HPDE6-E6E7 (cell line): ENCODE measurements around the gene ARL6IP4.
"Not testable (repeated sequence)": the region's sequence is repeated elsewhere in the genome, so short reads cannot be mapped to it uniquely, and the experiment has no call there.

ENCODE experiments used
- DNase-seq: peaks from one replicate; pipeline ENCODE4 v3.0.0; 2011; ENCODE audit warnings: missing footprints; ENCODE audit errors: extremely low spot score

ARL6IP4 gene

DNA sequence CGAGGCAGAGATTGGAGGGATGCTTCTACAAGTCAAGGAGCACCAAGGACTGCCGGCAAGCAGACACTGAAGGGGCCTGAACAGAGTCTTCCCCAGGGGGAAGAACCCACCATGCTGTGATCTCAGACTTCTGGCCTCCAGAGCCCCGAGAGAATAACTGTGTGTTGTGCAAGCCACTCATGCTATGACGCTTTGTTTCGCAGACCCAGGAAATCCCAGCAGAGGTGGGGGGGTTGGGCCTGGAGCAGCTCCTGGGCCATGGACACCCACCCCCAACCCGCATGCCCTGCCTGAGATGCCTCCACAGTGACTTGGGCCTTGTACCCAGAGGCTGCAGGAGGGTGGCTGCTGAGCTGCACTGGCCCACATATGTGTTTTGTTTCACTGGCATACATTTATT, 31.2 kb downstream of the ARL6IP4 start:
- no peak for DNase-seq

DNA sequence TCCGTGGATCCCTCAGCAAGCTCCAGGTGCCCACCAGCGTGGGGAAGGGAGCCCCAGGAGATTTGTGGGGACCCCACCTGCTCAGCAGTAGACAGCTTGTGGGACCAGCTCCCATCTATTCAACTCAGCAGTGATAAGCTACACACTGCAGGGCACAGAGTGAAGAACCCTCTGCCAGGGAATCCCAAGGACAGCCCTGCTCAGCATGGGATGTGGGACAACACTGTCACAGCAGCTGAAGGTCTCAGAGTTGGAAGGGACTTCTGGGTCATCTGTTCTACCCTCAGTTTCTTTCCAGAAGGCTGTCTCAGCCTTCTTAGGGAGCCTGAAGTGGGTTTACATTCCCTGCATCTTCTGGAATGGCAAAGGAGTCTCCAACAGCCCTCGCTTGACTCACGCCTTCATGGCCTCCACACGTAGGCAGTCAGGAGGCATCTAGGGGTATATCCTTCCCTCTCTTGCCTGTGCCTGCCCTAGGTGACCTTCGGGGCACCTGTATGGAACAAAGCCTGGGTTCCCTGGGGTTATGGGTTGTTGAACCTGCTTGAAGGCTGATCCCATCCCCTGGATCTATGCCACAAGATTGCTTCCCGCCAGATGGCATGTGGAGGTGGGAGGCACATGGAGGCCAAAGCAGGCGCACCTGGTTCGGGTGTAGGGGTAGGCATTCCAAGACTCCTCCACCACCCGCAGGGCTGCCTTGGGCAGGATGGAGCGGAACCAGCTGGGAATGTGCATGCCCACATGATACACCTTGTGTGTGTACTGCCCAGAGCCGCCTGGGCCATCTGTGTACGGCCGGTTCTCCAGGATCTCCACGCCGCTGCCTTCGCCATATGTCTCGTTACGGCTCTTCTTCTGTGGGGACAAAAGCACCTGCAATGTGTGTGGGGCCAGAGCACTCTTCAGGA, 33.0 kb downstream of the ARL6IP4 start:
- DNase-seq = no peak

DNA sequence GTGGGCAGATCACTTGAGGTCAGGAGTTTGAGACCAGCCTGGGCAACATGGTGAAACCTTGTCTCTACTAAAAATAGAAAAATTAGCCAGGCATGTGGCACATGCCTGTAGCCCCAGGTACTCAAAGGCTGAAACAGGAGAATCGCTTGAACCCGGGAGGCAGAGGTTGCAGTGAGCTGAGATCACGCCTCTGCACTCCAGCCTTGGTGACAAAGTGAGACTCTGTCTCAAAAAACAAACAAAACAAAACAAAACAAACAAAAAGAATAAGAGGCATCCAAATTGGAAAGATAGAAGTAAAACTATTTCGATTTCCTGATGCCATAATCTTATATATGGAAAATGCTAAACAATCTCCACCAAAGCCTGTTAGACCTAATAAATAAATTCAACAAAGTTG, 34.0 kb downstream of the ARL6IP4 start:
- DNase-seq = not testable (repeated sequence)

DNA sequence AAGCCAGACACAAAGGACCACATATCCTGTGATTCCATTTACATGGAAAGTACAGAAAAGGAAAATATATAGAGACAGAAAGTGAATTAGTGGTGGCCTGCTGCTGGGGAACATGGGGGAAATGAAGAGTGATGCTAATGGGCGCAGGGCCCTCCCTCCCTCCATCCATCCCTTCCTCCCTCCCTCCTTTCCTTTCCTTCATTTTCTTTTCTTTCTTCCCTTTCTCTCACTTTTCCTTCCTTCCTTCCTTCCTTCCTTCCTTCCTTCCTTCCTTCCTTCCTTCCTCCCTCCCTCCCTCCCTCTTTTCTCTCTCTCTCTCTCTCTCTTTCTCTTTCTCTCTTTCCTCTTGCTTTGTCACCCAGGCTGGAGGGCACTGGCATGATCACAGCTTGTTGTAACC, 37.3 kb downstream of the ARL6IP4 start:
- no peak for DNase-seq

DNA sequence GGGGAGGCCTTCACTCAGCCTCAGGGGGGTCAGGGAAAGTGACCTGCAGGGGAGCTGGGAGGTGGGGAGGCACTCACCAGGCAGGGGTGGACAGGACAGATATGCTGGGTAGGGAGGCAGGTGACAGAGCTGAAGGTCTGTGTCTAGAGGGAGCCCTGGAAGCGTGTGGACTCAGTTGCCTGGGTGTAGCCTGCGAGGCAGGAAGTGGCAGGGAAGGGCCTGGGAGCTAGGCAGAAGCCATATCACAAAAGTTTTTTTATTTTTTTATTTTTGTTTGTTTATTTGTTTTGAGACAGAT, 39.3 kb downstream of the ARL6IP4 start:
- DNase-seq = no peak

DNA sequence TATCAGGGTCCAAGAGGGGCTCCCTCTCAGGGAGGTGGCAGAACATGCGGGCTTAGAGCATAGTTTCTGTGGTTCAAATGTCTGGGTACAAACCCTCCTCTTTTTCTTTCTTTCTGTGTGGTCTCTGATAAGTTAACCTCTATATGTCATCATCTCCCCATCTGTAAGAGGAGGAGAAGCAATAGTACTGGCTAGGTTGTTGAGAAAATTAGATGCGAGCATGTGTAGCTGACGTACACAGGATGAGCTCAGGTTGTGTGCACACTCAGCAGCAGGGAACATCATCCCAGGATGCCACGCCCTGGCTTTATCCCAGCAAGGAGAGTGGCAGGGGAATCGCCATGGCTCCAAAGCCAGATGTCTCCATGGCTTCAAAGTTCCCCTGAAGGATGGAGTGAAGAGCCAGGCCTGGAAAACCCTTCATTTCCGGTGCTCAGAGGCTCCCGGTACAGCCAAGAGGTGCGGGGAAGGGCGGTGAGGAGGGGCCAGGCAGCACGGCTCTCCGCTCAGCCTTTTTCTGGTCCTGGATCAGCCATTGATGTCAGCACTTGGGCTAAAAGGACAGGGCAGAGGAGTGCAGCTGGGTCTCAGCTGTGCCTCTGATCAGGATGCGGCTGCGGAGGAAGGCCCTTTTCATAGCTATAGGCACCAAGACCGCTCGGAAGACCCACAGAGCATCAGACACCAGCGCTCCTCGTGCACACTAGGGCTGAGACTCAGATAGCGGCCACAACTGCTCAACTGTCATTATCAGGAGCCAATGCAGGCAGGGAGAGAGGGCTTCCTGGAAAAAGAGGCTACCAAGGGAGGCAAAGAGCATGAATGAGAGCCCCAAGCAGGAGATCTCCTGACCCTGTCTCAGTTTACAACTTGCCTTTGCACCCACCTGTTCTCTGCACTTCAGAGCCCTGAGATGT, 41.5 kb downstream of the ARL6IP4 start:
- no peak for DNase-seq

DNA sequence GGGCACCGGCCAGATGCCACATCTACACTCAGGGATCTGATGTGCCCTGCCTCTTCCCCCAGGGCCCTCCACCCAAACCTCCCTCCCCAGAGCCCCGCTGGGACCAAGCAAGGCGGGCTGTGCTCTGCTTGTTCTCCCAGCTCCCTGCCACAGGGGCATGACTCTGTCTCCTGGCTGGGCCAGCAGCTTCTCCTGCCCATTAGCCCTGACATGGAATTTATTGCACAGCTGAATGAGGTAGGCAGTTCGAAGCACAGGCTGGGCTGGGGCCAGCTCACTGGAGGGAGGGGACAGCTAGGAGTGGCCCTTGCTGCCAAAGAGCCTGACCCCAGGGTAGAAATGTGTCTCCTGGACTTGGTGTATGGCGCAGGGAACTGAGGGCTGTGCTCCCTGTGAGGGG, 42.4 kb downstream of the ARL6IP4 start:
- no peak for DNase-seq

DNA sequence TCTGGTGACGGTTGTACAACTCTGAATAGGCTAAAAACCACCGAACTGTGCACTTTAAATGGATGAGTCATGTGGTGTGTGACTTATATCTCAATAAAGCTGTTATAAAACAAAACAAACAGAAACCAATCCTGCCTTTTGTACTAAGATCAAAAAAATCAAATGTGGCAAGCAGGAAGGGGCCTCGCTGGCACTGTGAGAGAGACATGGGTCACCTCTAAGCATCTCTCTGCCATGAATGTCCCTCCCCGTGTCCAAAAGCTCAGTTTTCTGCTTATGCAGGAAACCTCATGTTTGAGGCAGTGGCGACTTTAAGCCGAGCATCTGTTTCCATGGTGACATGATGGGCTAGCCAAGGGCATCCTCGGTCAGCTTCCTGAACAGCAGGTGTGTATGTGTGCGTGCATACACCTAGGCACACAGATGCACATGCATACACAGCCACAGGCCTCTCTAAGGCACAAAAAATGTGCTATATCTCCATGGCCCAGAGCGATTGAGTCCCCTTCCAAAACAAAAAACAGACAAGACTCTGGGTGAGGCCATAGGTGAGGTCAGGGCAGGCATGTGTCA, 44.4 kb downstream of the ARL6IP4 start:
- DNase-seq = no peak

DNA sequence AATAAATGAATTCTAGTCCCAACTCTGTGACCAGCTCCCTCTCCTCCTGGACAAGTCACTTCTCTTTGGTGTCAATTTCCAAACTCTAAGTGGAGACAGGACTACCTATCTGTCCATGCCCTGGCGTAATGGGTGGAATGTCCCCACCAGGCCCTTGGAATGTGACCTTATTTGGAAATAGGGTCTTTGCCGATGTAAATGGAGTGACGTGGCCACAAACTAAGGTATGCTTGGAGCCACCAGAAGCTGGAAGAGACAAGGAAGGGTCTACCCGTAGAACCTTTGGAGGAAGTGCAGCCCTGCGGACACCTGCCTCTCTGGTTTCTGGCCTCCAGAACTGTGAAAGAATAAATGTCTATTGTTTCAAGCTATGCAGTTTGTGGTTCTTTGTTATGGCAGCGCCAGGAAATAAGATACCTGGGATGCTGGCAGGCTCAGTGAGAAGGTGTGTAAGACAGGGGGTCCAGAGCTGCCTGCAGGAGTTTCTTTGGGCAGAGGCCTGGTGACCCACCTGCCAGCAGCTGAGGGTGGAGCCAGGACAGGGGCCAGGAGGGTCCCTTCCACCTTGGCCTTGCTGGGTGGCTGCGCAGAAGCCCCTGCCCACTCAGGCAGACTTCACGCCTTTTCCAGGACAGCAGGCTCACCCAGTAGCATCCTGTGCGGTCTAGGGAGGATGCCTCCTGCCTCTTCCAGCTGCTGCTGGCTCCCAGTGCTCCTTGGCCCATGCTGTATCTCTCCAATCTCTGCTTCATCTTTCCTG, 45.8 kb downstream of the ARL6IP4 start:
- DNase-seq = no peak

DNA sequence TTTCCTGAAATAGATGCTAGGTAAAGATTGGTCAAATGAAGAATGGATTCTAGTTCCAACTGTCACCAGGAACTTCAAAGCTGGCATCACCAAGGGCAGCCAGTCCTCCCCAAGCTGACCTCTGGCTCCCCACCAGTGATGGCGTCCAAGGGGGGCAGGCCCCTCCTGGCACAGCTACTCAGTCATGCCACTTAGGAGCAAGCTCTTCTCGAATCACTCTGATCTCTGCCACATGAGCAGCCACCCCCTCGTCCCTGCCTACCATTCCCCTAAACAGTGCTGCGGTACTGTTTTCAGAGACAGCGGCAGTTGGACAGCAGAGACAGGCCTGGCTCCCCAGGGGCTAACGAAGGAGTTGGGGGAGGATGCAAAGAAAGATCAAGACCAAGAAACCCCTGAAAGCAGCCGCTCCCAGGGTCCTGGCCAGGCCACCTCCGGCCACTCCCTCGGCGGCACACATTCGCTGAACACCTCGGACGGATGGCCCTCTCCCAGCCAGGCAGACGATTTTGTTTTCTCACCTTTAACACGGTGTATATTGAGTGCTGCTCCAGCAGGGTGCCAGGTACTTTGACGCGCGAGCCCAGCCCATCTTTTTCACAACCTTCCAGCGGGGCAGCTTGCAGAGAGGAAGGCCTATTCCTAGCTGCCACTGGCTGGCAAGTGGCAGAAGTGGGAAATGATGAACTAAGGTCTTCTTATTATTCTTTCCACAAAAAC, 47.4 kb downstream of the ARL6IP4 start:
- no peak for DNase-seq

DNA sequence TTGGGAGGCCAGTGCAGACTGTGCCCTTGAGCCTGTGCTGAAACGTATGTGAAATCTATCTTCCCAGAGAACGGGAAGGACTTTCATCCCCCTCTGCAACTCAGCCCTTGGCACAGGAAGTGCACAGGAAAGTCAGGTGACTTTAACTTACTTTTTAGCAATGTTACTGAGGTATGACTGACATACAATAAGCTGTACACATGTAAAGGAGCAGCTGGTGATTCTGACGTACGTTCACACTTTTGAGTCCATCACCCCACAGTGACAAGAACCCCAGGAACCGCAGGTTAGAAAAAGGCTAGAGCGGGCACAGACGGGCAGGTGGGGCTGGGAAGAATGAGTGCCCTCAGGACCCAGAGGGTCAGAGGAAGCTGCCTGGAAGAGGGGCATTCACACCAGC, 48.0 kb downstream of the ARL6IP4 start:
- DNase-seq = no peak

DNA sequence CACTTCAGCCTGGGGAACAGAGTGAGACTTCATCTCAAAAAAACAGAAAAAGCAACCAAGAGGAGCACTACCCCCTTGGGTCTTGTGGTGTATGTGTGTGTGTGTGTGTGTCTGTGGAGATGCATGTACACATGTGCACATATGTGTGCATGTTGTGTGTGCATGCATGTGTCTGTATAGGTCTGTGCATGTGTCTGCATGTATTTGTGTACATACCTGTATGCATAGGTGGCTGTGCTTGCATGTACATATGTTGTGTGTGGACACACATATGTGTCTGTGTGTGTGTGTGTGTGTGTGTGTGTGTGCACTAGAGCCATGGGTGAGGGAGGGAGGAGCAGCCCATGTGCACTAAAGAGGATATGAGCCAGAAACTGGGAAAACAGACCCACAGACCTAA, 49.1 kb downstream of the ARL6IP4 start:
- no peak for DNase-seq

DNA sequence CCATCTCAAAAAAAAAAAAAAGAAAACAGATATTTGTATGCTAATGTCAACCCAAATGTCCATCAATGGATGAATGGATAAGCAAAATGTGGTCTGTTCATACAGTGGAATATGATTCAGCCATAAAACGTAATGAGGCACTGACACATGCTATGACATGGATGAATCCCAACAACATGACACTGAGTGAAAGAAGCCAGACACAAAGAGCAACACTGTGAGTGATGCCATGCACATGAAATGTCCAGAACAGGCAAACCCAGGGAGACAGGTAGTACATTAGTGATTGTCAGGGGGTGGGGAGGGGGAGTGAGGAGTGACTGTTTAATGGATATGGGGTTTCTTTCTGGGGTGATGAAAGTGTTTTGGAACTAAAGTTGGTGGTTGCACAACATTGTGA, 50.2 kb downstream of the ARL6IP4 start:
- no peak for DNase-seq

DNA sequence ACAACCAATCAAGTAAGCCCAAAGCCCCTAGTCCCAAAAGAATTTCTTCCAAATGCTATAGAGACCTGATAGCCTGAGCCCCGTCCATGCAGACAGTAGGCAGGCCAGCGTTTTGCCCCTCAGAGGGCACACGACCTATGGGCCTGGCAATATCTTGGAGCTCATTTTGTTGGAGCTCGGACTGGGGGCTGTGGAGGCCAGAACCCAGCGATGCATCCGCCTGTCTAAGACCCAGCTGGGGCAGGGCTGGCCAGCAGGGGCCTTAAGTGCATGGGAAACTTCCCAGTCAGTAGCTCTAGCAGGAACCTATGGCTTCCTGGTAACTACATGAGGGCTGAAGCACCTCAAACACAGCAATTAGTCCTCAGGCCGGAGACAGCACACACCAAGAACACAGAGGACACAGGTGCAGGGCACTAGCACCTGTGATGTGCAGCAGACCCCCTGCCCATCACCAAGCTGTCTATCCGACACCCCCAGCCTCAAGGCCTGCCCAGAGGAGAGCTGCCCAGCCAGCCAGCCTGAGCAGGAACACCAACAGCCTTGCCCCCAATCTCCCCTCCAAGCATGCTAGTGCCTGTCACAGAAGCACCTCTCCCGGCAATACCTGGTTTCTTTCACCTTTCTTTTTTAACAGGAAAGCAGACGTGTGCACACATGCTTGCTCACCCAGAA, 50.8 kb downstream of the ARL6IP4 start:
- no peak for DNase-seq
